ENCODE measurements around the gene THRB. TPM values are rescaled to one million over a fixed set of nuclear protein-coding genes. Genes with fewer than 3 reads are reported as not detected.
"Not testable (repeated sequence)": the region's sequence is repeated elsewhere in the genome, so short reads cannot be mapped to it uniquely, and the experiment has no call there.

The THRB gene
- total and polyA plus RNA-seq, 2 donors (not counting 3 experiments of a cell fraction or from before 2014, with no cell fraction given), result 0.06 TPM; not detected in 1

DNA sequence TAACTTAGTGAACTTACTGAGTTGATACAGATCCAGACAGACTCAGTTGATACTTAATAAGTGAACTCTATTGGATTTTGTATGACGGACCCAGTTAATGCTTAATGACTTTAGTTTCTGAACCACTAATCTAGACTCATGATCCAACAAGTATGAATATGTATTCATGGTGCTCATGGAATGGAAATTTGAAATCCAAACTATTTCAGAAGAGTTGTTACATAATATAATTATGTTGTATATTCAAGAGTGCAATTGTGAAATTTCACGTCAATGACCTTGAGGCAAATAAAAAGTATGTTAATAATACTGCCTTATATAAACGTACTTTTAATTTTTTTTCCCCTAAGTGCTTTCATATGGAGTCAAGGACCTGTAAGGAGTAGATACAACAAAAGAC is 78.8 kb downstream of the THRB start:
- CTCF ChIA-PET, result no interaction called here

DNA sequence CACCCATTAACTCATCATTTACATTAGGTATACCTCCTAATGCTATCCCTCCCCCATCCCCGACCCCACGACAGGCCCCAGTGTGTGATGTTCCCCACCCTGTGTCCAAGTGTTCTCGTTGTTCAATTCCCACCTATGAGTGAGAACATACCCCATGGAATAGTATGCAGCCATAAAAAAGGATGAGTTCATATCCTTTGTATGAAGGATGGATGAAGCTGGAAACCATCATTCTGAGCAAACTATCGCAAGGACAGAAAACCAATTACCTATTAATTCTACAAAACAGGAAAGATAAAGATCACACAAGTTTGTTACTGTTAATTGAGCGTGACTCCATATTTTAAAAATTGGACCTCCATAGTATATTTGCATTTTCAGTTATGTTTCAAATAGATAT is 81.0 kb downstream of the THRB start:
- BruUV-seq (replicated peaks); POLR2A ChIA-PET; H4K20me1 ChIP-seq (replicated peaks; ENCODE audit: control insufficient read depth, extremely low read depth, insufficient read depth, low read length); H3K36me3 ChIP-seq (ENCODE audit: control insufficient read depth in 2 of 2, extremely low read depth in 1 of 2, insufficient read depth in 2 of 2, low read length in 2 of 2); DNase-seq (ENCODE audit: low read depth, low spot score); H2AFZ ChIP-seq (ENCODE audit: low read depth, low read length); H3K9ac ChIP-seq (replicated peaks; ENCODE audit: extremely low read depth, insufficient read depth, low read length); H3K4me3 ChIP-seq (replicated peaks in 1 of 3; ENCODE audit: insufficient read depth in 1 of 3, low read depth in 1 of 3, low read length in 3 of 3); H3K27ac ChIP-seq (ENCODE audit: insufficient read depth, low read depth, low read length); dilution Hi-C loops (cut with MboI; ENCODE audit: extremely low pct_ligation_motif_present, low sequenced_read_pairs); H3K27me3 ChIP-seq (ENCODE audit: control insufficient read depth in 2 of 2, insufficient read depth in 2 of 2, low read length in 2 of 2); CTCF ChIA-PET; intact Hi-C loops (cut with micrococcal nuclease); H3K4me1 ChIP-seq (ENCODE audit: control insufficient read depth, extremely low read depth, insufficient read depth, low read length); H3K79me2 ChIP-seq (ENCODE audit: control insufficient read depth, insufficient read depth, low read length); H3K9me1 ChIP-seq (replicated peaks; ENCODE audit: control insufficient read depth, extremely low read depth, insufficient read depth, low read length); FAIRE-seq; H3K4me2 ChIP-seq (ENCODE audit: insufficient read depth, low read length); H3K9me3 ChIP-seq (replicated peaks; ENCODE audit: control insufficient read depth, insufficient read depth, low read length): not testable (repeated sequence)

More for the DNA sequence above, 78.8 kb downstream of the THRB start:
- Histone ChIP-seq H3K79me2 (ENCODE audit: control insufficient read depth, insufficient read depth, low read length) (no peaks in the 10 kb centered on the region), H3K9me1 (replicated peaks; ENCODE audit: control insufficient read depth, extremely low read depth, insufficient read depth, low read length) (no peaks in the 10 kb centered on the region), H3K36me3 (ENCODE audit: control insufficient read depth in 2 of 2, extremely low read depth in 1 of 2, insufficient read depth in 2 of 2, low read length in 2 of 2) (no peaks in the 10 kb centered on the region), H2AFZ (ENCODE audit: low read depth, low read length) (no peak overlapping the region), H3K9me3 (replicated peaks; ENCODE audit: control insufficient read depth, insufficient read depth, low read length) (no peaks in the 10 kb centered on the region), H3K27ac (ENCODE audit: insufficient read depth, low read depth, low read length) (no peak overlapping the region), H3K4me2 (ENCODE audit: insufficient read depth, low read length) (no peak overlapping the region), H3K4me1 (ENCODE audit: control insufficient read depth, extremely low read depth, insufficient read depth, low read length) (no peaks in the 10 kb centered on the region), H3K27me3 (ENCODE audit: control insufficient read depth in 2 of 2, insufficient read depth in 2 of 2, low read length in 2 of 2) (no peaks in the 10 kb centered on the region), H3K9ac (replicated peaks; ENCODE audit: extremely low read depth, insufficient read depth, low read length) (no peak overlapping the region), H4K20me1 (replicated peaks; ENCODE audit: control insufficient read depth, extremely low read depth, insufficient read depth, low read length) (no peaks in the 10 kb centered on the region), H3K4me3 (replicated peaks in 1 of 3; ENCODE audit: insufficient read depth in 1 of 3, low read depth in 1 of 3, low read length in 3 of 3) (no peak overlapping the region)
- intact Hi-C loops (cut with micrococcal nuclease) (loop anchor here (2.0 kb wide), 1 partner anchor 51 kb away; no protein-coding TSS in a partner anchor), dilution Hi-C loops (cut with MboI; ENCODE audit: extremely low pct_ligation_motif_present, low sequenced_read_pairs) (no loop called here)
- FAIRE-seq, result no peak
- TF ChIP-seq, protein P1, sequence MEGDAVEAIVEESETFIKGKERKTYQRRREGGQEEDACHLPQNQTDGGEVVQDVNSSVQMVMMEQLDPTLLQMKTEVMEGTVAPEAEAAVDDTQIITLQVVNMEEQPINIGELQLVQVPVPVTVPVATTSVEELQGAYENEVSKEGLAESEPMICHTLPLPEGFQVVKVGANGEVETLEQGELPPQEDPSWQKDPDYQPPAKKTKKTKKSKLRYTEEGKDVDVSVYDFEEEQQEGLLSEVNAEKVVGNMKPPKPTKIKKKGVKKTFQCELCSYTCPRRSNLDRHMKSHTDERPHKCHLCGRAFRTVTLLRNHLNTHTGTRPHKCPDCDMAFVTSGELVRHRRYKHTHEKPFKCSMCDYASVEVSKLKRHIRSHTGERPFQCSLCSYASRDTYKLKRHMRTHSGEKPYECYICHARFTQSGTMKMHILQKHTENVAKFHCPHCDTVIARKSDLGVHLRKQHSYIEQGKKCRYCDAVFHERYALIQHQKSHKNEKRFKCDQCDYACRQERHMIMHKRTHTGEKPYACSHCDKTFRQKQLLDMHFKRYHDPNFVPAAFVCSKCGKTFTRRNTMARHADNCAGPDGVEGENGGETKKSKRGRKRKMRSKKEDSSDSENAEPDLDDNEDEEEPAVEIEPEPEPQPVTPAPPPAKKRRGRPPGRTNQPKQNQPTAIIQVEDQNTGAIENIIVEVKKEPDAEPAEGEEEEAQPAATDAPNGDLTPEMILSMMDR (IDR thresholded peaks at IDR 0.05; ENCODE audit: extremely low read depth in 1 of 2, insufficient read depth in 1 of 2, low read depth in 1 of 2, low read length in 2 of 2), result no peak
- TF ChIP-seq POLR2AphosphoS5 (IDR thresholded peaks at IDR 0.05; ENCODE audit: insufficient read depth, low read depth, low read length) (no peak), FOS (IDR thresholded peaks at IDR 0.05; ENCODE audit: borderline replicate concordance, insufficient read depth, low read length) (no peak), MYC (IDR thresholded peaks at IDR 0.05; ENCODE audit: low read depth, low read length) (no peak), EZH2 (IDR thresholded peaks at IDR 0.05; ENCODE audit: borderline replicate concordance, low read depth, low read length, severe bottlenecking) (no peak), POLR2A (IDR thresholded peaks at IDR 0.05; ENCODE audit: low read depth, low read length) (no peak), JUN (IDR thresholded peaks at IDR 0.05; ENCODE audit: borderline replicate concordance, insufficient read depth, insufficient read length, low read depth) (no peak), GATA2 (IDR thresholded peaks at IDR 0.05; ENCODE audit: insufficient read depth, insufficient read length, low read depth, low read length) (no peak)
- TF ChIP-seq, protein P2, sequence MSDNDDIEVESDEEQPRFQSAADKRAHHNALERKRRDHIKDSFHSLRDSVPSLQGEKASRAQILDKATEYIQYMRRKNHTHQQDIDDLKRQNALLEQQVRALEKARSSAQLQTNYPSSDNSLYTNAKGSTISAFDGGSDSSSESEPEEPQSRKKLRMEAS (IDR thresholded peaks at IDR 0.05; ENCODE audit: insufficient read depth, insufficient read length), result no peak
- POLR2A ChIA-PET, result no interaction called here
- no peak for DNase-seq (ENCODE audit: low read depth, low spot score)
- no TSS peak for BruUV-seq (replicated peaks)

Data from endothelial cell of umbilical vein (primary cell).